ENCODE results near the gene BRD1. TPM values are rescaled to one million over a fixed set of nuclear protein-coding genes. Genes with fewer than 3 reads are reported as not detected.

The BRD1 gene
- total RNA-seq, 1 experiment from 2014 or later, result 31.3 TPM

GRCh38 chr22:49833340-49834007 lies 5.8 kb upstream of the BRD1 start (continued):
- TF ChIP-seq REST (IDR thresholded peaks at IDR 0.05; ENCODE audit: low read depth) (no peak), EZH2 (IDR thresholded peaks at IDR 0.05) (no peak), SP1 (IDR thresholded peaks at IDR 0.05; ENCODE audit: low read depth) (peak; percentile 43; the same call in 1 of the 2 replicates)
- TF ChIP-seq, protein P1, sequence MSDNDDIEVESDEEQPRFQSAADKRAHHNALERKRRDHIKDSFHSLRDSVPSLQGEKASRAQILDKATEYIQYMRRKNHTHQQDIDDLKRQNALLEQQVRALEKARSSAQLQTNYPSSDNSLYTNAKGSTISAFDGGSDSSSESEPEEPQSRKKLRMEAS (IDR thresholded peaks at IDR 0.05), result peak; percentile 65

DNA sequence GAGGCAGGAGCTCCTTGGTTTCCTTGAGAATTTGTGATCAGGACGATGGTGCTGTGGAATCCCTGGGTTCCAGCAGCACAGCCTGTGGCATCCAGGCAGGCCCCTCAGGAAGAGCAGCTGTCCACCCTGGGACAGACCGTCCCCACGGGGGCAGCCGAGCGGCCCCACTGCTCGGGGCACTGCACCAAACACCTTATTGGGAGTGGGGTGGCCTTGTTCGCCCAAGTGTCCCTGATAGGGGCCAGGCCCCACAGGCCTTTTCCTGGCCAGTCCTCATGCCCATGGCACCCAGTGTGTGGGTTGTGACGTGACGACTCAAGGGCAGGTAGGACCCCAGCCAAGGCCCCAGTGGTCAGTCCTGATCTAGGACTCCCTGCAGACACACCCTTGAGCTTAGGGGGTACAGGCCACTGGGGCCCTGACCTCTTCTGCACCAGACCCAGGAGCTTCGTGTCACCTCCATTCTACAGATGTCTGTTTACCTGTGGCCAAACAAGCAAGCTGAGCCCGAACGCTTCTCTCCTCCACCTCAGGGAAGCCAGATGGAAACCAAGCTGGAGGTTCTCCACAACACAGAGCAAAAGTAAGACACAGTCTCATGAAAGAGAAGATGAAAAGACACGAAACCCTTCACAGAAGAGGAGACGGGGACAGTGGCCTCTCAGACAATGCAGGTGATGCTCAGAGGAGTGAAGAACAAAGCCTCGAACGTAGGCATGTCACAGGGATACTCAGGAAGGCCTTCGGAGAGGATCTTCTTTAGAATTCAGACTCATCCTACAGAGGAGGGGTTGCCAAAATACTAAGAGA lies 1.6 kb upstream of the BRD1 start:
- H3K4me2 ChIP-seq (ENCODE audit: low read length), result no peak overlapping the region
- intact Hi-C loops (cut with micrococcal nuclease), result no loop called here
- ATAC-seq (no peak), DNase-seq (ENCODE audit: low read depth, low spot score) (no peak)
- H3K9me2 ChIP-seq (ENCODE audit: insufficient read depth), result no peaks in the 10 kb centered on the region
- TF ChIP-seq ZFX (IDR thresholded peaks at IDR 0.05) (no peak), TCF7L2 (IDR thresholded peaks at IDR 0.05; ENCODE audit: borderline replicate concordance, extremely low read depth, insufficient read depth, insufficient read length) (no peak), ZNF274 (IDR thresholded peaks at IDR 0.05; ENCODE audit: low read depth, low read length) (no peak), REST (IDR thresholded peaks at IDR 0.05; ENCODE audit: low read depth) (no peak), POLR2AphosphoS5 (IDR thresholded peaks at IDR 0.05; ENCODE audit: low read depth, low read length) (no peak), POLR2A (IDR thresholded peaks at IDR 0.05; ENCODE audit: borderline replicate concordance, extremely low read depth, insufficient read depth, insufficient read length) (no peak), ATF3 (IDR thresholded peaks at IDR 0.05) (no peak), SP1 (IDR thresholded peaks at IDR 0.05; ENCODE audit: low read depth) (no peak), EGR1 (IDR thresholded peaks at IDR 0.05; ENCODE audit: low read depth) (no peak), FOSL1 (IDR thresholded peaks at IDR 0.05; ENCODE audit: low read depth) (no peak), JUND (IDR thresholded peaks at IDR 0.05) (no peak)
- H3K9ac ChIP-seq (ENCODE audit: low read length), result no peak overlapping the region
- no peak overlapping the region for H3K27ac ChIP-seq (ENCODE audit: low read depth, low read length)
- BruUV-seq (replicated peaks), result no TSS peak
- H2AFZ ChIP-seq (ENCODE audit: low read depth, low read length, poor library complexity, severe bottlenecking), result no peak overlapping the region
- no peaks in the 10 kb centered on the region for H4K20me1 ChIP-seq (ENCODE audit: insufficient read depth)
- no peaks in the 10 kb centered on the region for H3K36me3 ChIP-seq (ENCODE audit: control insufficient read depth in 1 of 2, insufficient read depth in 2 of 2, low read length in 2 of 2)
- H3K9me3 ChIP-seq (ENCODE audit: control insufficient read depth in 1 of 2, insufficient read depth in 1 of 2, low read depth in 1 of 2, low read length in 2 of 2), result no peaks in the 10 kb centered on the region
- H3K4me3 ChIP-seq (replicated peaks in 1 of 2; ENCODE audit: low read depth in 1 of 2, low read length in 2 of 2), result no peak overlapping the region
- H3K4me1 ChIP-seq (ENCODE audit: control insufficient read depth in 1 of 2, insufficient read depth in 2 of 2, low read length in 2 of 2), result peaks cover 10 to 30% of the 10 kb centered on the region in 2 experiments
- peaks cover 29% of the 10 kb centered on the region for H3K79me2 ChIP-seq (ENCODE audit: insufficient read depth, low read length)
- ChIA-PET CTCF (no interaction called here), POLR2A (no interaction called here), RAD21 (ENCODE audit: low non-redundant PET in 1 of 2, low total read pairs in 2 of 2, uncharacterized antibody in 2 of 2, unreplicated experiment in 2 of 2) (interaction anchor here in 1 of 2 experiments (0.6 kb wide), 1 partner anchor 176 kb away, joined by 3 read pairs; no protein-coding TSS in a partner anchor)
- H3K27me3 ChIP-seq (ENCODE audit: insufficient read depth, low read length), result no peaks in the 10 kb centered on the region
